ENCODE results near the gene NDUFB10. TPM values are rescaled to one million over a fixed set of nuclear protein-coding genes. Genes with fewer than 3 reads are reported as not detected.

The NDUFB10 gene
- total and polyA plus RNA-seq, 2 experiments from 2014 or later = 244 to 495 TPM

DNA sequence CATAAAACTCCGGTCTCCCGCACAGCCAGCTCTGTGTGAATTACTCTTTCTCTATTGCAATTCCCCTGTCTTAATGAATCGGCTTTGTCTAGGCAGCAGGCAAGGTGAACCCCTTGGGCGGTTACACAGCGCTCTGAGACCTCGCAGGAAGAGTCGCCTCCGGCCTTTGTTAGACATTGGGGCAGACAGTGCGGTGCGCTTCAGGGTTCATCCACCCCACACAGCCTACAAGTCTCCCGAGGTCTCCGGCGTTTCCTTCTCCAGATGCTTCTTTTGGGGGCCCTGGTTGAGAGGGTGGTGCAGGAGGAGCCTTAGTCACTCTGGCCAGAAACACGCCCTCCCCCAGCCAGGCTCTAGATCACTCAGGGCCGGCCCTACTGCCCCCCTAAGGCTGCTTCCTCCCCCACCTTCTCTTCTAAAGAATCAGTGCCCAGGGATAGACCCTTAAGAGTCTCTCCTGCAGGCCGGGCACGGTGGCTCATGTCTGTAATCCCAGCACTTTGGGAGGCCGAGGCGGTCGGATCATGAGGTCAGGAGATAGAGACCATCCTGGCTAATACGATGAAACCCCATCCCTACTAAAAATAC lies 14.6 kb upstream of the NDUFB10 start:
- Histone ChIP-seq H3K79me2 (replicated peaks; ENCODE audit: insufficient read depth) (no peaks in the 10 kb centered on the region), H3K9me2 (ENCODE audit: insufficient read depth) (no peaks in the 10 kb centered on the region), H3K4me1 (ENCODE audit: insufficient read depth) (peaks cover 15% of the 10 kb centered on the region; the same call in 1 of the 2 replicates), H2AFZ (no peak overlapping the region), H3K4me2 (no peak overlapping the region), H3F3A (replicated peaks; ENCODE audit: low read depth) (0 out of 2 replicates have a peak, but pooled peaks cover 10% of the 10 kb centered on the region), H3K4me3 (no peak overlapping the region), H3K27me3 (ENCODE audit: insufficient read depth) (no peaks in the 10 kb centered on the region), H4K20me1 (replicated peaks; ENCODE audit: insufficient read depth) (no peaks in the 10 kb centered on the region; the same call in 1 of the 2 replicates), H3K27ac (ENCODE audit: low read depth) (no peak overlapping the region), H3K36me3 (ENCODE audit: insufficient read depth) (no peaks in the 10 kb centered on the region)
- DNase-seq (ENCODE audit: low spot score) (no peak), ATAC-seq (no peak)
- TF ChIP-seq CREB1 (CRISPR knock-in tag; IDR thresholded peaks at IDR 0.05; ENCODE audit: low read depth) = no peak
- no peak for TF ChIP-seq ZNF331 (CRISPR knock-in tag; IDR thresholded peaks at IDR 0.05; ENCODE audit: low read depth)
- no peak for TF ChIP-seq EZH2 (IDR thresholded peaks at IDR 0.05; ENCODE audit: low read depth, unreplicated experiment)
- TF ChIP-seq, protein P1, sequence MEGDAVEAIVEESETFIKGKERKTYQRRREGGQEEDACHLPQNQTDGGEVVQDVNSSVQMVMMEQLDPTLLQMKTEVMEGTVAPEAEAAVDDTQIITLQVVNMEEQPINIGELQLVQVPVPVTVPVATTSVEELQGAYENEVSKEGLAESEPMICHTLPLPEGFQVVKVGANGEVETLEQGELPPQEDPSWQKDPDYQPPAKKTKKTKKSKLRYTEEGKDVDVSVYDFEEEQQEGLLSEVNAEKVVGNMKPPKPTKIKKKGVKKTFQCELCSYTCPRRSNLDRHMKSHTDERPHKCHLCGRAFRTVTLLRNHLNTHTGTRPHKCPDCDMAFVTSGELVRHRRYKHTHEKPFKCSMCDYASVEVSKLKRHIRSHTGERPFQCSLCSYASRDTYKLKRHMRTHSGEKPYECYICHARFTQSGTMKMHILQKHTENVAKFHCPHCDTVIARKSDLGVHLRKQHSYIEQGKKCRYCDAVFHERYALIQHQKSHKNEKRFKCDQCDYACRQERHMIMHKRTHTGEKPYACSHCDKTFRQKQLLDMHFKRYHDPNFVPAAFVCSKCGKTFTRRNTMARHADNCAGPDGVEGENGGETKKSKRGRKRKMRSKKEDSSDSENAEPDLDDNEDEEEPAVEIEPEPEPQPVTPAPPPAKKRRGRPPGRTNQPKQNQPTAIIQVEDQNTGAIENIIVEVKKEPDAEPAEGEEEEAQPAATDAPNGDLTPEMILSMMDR (conservative IDR thresholded peaks at IDR 0.05; ENCODE audit: low read depth in 2 of 2) = no peak
- no peak for TF ChIP-seq STAT1 (IDR thresholded peaks at IDR 0.05; ENCODE audit: unreplicated experiment)
- TF ChIP-seq NANOG (IDR thresholded peaks at IDR 0.05; ENCODE audit: borderline replicate concordance) = no peak
- TF ChIP-seq, protein P2, sequence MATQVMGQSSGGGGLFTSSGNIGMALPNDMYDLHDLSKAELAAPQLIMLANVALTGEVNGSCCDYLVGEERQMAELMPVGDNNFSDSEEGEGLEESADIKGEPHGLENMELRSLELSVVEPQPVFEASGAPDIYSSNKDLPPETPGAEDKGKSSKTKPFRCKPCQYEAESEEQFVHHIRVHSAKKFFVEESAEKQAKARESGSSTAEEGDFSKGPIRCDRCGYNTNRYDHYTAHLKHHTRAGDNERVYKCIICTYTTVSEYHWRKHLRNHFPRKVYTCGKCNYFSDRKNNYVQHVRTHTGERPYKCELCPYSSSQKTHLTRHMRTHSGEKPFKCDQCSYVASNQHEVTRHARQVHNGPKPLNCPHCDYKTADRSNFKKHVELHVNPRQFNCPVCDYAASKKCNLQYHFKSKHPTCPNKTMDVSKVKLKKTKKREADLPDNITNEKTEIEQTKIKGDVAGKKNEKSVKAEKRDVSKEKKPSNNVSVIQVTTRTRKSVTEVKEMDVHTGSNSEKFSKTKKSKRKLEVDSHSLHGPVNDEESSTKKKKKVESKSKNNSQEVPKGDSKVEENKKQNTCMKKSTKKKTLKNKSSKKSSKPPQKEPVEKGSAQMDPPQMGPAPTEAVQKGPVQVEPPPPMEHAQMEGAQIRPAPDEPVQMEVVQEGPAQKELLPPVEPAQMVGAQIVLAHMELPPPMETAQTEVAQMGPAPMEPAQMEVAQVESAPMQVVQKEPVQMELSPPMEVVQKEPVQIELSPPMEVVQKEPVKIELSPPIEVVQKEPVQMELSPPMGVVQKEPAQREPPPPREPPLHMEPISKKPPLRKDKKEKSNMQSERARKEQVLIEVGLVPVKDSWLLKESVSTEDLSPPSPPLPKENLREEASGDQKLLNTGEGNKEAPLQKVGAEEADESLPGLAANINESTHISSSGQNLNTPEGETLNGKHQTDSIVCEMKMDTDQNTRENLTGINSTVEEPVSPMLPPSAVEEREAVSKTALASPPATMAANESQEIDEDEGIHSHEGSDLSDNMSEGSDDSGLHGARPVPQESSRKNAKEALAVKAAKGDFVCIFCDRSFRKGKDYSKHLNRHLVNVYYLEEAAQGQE (IDR thresholded peaks at IDR 0.05; ENCODE audit: unreplicated experiment) = no peak
- no peak for TF ChIP-seq EZH2phosphoT487 (IDR thresholded peaks at IDR 0.05; ENCODE audit: unreplicated experiment)
- TF ChIP-seq, protein P3, sequence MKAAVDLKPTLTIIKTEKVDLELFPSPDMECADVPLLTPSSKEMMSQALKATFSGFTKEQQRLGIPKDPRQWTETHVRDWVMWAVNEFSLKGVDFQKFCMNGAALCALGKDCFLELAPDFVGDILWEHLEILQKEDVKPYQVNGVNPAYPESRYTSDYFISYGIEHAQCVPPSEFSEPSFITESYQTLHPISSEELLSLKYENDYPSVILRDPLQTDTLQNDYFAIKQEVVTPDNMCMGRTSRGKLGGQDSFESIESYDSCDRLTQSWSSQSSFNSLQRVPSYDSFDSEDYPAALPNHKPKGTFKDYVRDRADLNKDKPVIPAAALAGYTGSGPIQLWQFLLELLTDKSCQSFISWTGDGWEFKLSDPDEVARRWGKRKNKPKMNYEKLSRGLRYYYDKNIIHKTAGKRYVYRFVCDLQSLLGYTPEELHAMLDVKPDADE (IDR thresholded peaks at IDR 0.05) = no peak
- no peak for TF ChIP-seq POLR2AphosphoS5 (IDR thresholded peaks at IDR 0.05; ENCODE audit: low read depth)
- TF ChIP-seq, protein P4, sequence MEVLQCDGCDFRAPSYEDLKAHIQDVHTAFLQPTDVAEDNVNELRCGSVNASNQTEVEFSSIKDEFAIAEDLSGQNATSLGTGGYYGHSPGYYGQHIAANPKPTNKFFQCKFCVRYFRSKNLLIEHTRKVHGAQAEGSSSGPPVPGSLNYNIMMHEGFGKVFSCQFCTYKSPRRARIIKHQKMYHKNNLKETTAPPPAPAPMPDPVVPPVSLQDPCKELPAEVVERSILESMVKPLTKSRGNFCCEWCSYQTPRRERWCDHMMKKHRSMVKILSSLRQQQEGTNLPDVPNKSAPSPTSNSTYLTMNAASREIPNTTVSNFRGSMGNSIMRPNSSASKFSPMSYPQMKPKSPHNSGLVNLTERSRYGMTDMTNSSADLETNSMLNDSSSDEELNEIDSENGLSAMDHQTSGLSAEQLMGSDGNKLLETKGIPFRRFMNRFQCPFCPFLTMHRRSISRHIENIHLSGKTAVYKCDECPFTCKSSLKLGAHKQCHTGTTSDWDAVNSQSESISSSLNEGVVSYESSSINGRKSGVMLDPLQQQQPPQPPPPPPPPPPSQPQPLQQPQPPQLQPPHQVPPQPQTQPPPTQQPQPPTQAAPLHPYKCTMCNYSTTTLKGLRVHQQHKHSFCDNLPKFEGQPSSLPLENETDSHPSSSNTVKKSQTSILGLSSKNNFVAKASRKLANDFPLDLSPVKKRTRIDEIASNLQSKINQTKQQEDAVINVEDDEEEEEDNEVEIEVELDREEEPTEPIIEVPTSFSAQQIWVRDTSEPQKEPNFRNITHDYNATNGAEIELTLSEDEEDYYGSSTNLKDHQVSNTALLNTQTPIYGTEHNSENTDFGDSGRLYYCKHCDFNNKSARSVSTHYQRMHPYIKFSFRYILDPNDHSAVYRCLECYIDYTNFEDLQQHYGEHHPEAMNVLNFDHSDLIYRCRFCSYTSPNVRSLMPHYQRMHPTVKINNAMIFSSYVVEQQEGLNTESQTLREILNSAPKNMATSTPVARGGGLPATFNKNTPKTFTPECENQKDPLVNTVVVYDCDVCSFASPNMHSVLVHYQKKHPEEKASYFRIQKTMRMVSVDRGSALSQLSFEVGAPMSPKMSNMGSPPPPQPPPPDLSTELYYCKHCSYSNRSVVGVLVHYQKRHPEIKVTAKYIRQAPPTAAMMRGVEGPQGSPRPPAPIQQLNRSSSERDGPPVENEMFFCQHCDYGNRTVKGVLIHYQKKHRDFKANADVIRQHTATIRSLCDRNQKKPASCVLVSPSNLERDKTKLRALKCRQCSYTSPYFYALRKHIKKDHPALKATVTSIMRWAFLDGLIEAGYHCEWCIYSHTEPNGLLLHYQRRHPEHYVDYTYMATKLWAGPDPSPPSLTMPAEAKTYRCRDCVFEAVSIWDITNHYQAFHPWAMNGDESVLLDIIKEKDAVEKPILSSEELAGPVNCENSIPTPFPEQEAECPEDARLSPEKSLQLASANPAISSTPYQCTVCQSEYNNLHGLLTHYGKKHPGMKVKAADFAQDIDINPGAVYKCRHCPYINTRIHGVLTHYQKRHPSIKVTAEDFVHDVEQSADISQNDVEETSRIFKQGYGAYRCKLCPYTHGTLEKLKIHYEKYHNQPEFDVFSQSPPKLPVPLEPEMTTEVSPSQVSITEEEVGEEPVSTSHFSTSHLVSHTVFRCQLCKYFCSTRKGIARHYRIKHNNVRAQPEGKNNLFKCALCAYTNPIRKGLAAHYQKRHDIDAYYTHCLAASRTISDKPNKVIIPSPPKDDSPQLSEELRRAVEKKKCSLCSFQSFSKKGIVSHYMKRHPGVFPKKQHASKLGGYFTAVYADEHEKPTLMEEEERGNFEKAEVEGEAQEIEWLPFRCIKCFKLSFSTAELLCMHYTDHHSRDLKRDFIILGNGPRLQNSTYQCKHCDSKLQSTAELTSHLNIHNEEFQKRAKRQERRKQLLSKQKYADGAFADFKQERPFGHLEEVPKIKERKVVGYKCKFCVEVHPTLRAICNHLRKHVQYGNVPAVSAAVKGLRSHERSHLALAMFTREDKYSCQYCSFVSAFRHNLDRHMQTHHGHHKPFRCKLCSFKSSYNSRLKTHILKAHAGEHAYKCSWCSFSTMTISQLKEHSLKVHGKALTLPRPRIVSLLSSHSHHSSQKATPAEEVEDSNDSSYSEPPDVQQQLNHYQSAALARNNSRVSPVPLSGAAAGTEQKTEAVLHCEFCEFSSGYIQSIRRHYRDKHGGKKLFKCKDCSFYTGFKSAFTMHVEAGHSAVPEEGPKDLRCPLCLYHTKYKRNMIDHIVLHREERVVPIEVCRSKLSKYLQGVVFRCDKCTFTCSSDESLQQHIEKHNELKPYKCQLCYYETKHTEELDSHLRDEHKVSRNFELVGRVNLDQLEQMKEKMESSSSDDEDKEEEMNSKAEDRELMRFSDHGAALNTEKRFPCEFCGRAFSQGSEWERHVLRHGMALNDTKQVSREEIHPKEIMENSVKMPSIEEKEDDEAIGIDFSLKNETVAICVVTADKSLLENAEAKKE (CRISPR knock-in tag; IDR thresholded peaks at IDR 0.05) = no peak
- TF ChIP-seq ZNF114 (CRISPR knock-in tag; IDR thresholded peaks at IDR 0.05) = no peak
- no peak for TF ChIP-seq JUNB (IDR thresholded peaks at IDR 0.05; ENCODE audit: unreplicated experiment)
- Mint-ChIP-seq H3K27me3 (ENCODE audit: insufficient read depth, low read depth, poor library complexity) (peaks cover 14% of the 10 kb centered on the region), H3K36me3 (ENCODE audit: low read depth) (no peaks in the 10 kb centered on the region; the same call in 2 of the 3 replicates), H3K4me1 (peaks cover 20% of the 10 kb centered on the region), H3K27ac (peak overlapping the region; percentile 80; the same call in 1 of the 2 replicates), H3K4me3 (peak overlapping the region; percentile 85), H3K9me3 (no peaks in the 10 kb centered on the region)
